HG03097 (cell line): ENCODE measurements around the gene SH2D3A.

Experiments used
- ATAC-seq: cut with Tn5 transposase; IDR thresholded peaks from one replicate; pipeline ENCODE4 v1.9.1; 2021; ENCODE audit not compliant: unreplicated experiment, low FRiP score

SH2D3A gene

DNA sequence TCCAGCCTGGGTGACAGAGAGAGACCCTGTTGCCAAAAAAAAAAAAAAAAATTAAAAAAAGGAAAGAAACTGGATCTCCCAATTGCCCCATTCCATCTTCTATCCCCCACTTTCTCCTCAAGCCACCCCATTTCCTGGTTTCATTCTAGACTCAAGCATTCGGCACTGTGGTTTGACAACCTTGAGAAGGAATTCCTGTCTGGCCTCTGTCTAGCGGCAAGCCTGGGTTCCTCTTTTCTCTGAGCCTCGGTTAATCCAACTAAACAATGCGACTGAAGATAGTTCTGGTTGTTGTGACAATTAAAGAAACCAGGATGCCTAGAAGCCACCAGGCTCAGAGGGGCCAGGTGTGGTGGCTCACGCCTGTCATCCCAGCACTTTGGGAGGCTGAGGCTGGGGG is 43.5 kb downstream of the SH2D3A start:
- no peak for ATAC-seq

DNA sequence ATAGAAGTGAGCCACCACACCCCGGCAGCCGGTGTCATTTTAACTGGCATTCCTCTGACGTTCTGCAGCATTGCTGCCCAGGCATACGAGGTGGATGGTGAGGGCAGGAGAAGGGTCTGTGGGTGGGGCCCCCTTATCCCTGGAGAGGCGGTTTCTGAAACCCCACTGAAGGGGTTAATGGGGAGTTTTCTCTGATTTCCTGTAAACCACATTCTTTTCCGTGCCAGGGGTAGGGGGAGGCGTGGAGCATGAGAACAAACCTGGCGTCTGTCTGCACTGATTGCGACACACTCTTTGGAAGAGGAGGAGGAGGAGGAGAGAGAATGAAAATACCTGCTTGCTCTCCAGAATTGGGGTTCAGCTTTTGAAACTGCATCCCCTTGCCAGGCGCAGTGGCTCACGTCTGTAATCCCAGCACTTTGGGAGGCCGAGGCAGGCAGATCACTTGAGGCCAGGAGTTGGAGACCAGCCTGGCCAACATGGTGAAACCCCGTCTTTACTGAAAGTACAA is 44.1 kb downstream of the SH2D3A start:
- no peak for ATAC-seq

DNA sequence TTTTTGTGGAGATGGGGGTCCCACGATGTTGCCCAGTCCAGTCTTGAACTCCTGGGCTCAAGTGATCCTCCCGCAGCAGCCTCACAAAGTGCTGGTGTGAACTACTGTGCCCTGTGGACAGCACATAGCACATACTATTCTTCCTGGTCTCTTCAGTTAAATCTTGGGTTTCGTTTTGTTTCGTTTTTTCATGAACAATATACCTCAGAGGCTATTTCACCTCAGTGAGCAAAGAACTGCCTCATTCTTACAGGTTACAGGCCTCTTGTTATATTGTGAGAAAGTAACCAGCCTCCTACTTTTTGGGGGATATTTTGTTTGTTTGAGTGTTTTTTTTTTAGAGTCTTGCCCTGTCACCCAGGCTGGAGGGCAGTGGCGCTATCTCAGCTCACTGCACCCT is 45.5 kb downstream of the SH2D3A start:
- no peak for ATAC-seq

DNA sequence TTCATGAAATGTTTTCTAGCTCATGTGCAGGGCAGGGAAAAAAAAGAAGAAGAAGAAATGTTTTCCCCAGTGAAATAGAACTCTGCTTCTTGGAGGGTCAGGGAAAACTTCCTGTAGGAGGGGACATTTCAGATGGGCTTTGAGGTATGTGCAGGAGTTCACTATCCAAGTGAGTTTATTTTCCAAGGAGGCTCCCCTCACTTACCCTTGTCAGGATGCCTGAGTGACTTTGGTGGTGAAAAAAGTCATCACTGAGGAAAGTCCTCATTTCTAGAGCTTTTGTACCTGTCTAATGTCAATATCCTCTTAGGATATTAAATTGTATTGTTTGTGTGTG is 46.1 kb downstream of the SH2D3A start:
- ATAC-seq, result no peak

DNA sequence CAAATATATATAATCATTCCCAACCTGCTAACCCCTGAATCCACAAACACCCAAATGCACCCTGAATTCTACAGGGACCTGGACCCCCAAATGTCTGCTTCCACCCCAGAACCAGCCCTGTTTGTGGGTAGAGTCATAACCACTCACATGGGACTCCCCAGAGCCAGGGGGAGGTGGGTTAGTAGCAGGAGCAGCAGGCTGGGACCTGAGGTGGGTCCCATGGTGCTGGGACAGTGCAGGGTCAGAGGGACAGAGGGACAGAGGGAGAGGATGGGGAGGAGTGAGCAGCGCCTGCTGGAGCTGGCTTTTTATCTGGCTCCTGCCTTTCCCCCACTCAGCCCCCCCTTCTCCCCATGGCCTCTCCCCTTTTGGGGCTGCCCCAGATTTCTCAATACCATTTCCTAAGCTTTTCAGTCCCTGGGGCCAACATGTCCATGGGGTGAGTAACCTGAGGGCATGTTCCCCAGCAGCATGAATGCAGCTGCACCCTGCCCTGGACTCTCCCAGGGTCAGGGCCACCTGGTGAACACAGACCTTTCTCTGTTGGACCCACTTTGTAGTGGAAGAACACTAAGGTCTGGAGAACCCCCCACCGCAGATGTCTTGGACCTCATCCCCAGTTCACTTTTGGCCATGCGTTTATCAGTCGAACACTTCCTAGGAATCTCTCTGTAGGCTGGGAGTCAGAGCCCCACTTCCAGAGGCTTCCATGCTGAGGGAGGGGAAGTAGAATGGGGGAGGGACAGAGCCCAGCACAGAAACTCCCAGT is 46.7 kb downstream of the SH2D3A start, which contains the start of gene C3:
Gene C3 (minus strand): TSS at position 282 of the 769 bp plus-strand sequence. CDS start 61 bp downstream, at position 221.
- no peak for ATAC-seq

DNA sequence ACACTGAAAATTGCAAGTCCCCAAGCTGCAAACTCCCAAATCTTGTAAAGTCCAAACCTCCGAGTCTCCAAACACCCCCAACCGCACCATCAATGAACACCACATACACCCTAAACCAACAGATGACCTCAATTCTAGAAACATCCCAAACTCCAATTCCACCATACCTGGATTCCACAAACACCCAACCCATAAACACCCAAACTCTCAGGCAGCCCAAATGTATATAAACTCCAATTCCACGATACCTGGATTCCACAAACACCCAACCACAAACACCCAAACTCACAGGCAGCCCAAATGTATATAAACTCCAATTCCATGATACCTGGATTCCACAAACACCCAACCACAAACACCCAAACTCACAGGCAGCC is 47.3 kb downstream of the SH2D3A start:
- ATAC-seq, result no peak

DNA sequence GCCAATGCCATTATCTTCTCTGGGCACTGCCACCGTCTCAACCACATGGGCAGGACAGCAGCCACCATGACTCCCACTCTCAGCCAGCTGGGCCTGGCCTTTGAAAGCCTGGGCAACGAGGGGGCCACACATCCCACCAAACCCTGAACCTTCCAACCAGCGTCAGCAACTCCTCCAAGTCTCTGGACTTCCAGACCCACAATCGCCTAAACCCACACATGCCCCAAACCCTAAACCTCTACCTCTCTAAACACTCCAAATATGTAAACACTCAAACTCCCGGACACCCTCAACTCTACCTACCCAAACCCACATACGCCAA is 47.7 kb downstream of the SH2D3A start:
- ATAC-seq, result no peak

DNA sequence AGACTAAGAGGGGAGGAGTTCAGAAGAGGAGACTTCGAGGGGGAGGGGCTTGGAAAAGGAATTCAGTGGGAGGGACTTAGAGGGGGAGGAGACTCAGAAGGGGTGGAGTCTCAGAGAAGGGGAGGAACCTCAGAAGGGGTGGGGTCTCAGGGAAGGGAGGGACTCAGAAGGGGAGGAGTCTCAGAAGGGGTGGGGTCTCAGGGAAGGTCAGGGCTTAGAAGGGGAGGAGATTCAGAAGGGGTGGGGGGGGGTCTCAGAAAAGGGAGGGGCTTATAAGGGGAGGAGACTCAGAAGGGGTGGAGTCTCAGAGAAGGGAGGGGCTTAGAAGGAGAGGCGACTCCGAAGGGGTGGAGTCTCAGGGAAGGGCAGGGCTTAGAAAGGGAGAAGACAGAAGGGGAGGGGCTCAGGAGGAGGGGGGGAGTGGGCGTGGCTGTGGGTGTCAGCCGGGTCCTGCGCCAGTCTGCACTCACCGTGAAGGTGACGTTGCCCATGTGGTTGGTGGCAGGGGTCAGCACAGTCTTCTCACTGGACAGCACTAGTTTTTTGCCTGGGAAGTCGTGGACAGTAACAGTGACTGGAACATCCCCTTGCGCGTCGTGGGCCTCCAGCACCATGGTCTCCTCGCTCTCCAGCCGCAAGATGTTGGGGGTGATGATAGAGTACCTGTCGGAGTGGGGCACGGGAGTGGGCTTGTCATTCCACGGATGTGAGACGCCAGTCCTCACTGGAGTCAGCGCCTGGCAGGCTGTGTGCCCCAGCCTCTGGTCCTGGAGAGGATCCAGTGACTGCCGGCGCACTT is 48.3 kb downstream of the SH2D3A start:
- no peak for ATAC-seq

DNA sequence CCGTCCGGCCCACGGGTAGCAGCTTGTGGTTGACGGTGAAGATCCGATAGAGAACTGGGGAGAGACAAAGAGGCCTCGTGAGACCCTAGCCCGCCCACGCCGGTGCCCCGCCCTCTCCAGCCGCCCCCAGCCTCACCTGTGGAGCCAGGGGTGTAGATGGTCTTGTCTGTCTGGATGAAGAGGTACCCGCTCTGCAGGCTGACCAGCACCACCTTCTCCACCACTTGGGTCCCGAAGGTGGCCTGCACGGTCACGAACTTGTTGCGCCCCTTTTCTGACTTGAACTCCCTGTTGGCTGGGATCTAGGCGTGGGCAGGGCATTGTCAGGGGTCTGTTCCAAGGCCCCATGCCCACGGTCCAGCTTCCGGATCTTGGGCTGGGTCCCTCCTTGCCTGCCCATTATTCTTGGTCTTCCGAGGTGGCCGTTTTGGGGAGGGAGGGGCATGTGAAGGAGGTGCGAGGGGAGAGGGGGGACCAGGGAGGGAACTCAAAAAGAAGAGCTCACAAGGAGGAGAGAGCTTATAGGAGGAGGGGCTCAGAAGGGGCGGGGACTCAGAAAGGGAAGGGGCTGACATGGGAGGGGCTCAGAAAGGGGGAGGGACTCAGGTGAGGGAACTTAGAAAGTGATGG is 49.0 kb downstream of the SH2D3A start:
- ATAC-seq, result no peak

DNA sequence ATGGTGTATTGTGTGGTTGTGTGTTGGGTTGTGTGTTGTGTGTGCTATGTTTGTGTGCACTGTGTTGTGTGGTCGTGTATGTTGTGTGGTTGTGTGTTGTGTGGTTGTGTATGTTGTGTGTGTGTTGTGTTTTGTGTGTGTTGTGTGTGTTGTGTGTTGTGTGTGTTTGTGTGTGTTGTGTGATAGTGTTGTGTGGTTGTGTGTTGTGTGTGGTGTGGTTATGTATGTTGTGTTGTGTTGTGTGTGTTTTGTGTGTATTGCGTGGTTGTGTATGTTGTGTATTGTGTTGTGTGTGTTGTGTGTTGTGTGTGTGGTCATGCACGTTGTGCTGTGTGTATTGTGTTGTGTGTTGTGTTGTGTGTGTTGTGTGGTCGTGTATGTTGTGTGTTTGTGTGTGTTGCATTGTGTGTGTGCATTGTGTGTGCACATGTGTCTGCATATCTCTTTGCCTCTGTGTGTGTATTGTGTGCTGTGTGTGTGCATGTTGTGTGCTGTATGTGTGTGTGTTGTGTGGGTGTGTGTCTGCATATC is 49.7 kb downstream of the SH2D3A start:
- no peak for ATAC-seq

DNA sequence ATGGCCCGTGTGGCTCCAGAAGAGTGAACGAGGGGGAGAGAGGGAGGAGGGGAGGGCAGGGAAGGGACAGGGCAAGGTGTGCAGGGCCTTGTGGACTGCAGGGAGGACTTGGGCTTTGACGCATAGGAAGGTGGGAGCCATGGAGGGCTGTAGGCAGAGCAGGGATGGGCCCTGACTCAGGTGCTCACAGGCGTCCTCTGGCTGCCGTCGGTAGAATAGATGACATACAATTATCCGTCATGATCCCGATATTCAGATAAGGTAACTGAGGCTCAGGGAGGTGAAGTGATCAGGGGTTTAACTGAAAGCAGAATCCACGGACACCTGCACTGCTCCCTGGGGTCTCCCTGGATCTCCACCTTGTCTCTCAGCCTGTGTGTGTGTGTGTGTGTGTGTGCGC is 50.2 kb downstream of the SH2D3A start:
- no peak for ATAC-seq

DNA sequence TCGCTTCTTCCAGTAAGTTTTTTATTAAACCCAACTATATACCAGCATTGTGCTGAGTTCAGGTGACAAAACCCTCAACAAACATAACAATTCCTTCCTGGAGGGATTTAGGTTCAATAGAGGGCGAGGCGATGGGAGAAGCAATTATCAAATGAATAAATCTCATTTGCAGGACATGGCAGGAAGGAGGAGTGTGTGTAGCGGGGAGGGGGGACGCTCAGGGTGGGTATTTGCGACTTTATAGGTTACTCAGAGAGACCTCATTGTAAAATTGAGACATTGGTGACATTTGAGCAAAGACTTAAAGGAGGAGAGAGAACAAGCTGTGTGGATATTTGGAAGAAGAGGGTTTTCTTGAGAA is 50.6 kb downstream of the SH2D3A start:
- no peak for ATAC-seq

DNA sequence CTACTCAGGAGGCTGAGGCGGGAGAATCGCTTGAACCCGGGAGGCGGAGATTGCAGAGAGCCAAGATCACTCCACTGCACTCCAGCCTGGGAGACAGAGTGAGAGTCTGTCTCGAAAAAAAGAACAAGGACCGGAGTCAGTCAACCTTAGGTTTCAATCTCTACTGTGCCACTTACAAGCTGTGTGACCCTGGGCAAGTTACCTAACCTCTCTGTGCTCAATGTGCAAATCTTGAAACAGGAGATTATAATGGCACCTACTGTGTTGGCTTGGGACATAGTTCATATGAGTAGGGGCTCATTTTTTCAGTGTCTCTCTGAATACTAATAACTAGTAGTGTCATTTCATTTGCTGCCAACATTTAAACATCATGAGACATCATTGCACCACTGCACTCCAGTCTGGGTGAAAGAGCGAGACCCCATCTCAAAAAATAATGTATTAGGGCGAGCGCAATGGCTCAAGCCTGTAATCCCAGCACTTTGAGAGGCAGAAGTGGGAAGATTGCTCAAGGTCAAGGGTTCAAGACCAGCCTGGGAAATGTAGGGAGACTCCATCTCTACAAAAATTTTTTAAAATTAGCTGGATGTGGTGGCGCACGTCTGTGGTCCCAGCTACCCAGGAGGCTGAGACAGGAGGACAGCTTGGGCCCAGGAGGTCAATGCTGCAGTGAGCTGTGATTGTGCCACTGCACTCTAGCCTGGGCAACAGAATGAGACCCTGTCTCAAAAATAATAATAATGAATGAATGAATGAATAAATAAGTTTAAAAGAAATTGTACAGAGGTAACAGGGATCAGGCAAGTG is 52.3 kb downstream of the SH2D3A start:
- no peak for ATAC-seq

DNA sequence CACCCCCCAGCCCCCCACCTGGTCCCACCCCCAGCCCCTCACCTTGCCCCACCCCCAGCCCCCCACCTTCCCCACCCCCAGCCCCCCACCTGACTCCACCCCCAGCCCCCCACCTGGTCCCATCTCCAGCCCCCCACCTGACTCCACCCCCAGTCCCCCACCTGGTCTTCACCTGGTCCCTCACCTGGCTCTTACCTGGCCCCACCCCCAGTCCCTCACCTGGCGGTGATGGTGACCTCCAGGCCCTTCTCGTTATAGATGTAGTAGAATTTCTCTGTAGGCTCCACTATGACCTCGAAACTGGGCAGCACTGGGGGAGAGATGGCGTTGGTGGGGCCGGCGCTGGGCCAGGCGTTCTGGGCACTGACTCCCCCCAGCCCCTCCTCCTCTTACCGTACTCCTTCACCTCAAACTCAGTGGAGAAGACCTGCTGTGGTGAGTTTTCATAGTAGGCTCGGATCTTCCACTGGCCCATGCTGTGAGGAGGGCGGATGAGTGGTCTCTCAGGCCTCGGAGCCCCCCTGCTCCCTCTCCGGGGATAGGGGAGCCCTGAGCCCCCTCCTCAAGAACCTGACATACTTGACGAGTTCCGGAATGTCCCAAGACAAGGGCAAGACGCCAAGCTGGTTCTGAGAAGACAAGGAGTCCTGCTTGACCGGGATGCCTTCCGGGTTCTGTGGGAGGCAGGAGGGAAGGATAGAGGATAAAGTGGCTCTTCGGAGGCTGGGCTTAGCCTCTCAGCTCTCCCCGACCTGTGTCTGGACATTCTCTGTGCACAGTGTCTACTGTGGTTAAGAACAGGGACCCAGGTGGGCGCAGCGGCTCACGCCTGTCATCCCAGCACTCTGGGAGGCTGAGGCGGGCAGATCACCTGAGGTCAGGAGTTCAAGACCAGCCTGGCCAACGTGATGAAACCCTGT is 53.2 kb downstream of the SH2D3A start:
- no peak for ATAC-seq

DNA sequence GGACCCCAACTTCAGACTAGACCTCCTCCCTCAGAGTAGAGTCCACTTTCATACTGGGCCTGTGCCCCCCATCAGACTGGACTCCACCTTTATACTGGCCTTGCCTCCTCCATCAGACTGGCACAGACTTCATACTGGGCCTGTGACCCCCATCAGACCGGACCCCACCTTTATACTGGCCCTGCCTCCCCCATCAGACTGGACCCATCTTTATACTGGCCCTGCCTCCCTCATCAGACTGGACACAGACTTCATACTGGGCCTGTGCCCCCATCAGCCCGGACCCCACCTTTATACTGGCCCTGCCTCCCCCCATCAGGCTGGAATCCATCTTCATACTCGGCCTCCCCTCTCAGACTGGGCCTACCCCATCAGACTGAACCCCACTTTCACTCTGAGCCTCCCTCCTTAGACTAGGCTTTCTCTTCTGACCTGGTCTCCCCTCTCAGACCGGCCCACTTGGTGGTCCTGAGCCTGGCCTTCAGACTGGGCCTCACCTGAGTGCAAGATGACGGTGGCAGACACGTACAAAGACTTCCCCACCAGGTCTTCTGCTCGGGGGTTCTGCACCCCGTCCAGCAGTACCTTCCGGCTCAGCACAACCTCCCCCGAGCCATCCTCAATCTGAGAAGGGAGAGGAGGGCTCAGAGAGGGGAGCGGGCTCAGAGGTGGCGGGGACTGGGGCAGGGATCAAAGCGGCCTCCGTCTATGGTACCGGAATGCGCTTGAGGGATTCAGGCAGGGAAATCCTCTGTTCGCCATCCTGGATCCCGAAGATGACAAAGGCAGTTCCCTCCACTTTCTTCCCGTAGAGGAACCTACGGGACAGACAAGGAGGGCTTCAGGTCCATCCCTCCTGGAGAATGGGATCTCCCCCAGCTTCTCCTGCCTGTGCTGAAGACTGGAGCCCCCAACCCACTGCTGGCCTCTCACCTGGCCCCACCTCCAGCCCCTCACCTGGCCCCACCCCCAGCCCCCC is 54.3 kb downstream of the SH2D3A start:
- ATAC-seq, result no peak

DNA sequence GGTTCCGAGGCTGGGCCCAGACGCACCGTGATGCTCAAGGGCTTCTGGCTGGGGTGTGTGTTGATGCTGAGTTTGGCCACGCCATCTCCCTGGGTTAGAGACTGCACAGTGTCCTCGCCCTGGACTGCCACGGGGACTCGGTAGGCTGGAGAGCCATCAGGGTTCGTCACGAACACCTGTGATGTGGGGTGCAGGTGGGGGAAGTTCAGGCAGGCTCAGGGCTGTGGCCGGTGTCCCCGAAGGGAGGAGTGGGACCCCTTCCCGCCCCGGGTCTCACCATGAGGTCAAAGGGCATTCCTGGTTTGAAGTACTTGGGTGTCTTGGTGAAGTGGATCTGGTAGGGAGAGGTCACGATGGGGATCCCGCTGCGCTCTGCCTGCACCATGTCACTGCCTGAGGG is 55.0 kb downstream of the SH2D3A start:
- ATAC-seq, result no peak

DNA sequence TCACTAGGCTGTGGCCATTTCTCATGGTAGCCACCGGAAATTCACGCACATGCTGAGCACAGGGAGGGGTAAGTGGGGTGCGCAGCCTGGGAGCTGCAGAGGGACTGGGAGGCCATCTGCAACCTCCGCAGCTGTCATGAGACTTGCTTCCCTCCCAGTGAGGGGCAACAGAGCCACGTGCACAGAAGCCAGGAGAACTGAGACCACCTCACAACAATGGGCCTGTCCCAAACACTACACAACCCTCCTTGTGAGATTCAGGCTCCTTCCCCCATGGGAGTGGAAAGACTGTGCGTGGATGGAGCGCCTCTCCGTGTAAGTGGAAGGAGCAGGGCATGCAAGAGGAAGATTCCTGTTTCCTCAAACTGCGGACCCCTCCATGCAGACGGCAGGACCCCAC is 55.6 kb downstream of the SH2D3A start:
- ATAC-seq, result no peak

DNA sequence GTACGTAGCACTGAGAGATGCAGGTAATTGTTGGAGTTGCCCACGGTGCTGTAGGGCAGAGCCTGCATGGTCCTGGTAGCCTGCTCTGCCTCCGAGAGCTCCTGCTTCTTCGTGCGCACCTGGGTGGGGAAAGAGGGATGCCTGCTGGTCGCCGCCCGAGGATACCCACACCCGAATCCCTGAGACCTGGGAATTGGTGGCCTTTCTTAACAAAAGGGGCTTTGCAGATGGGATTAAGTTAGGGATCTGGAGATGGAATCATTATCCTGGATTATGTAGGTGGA is 56.2 kb downstream of the SH2D3A start:
- ATAC-seq, result no peak
